ENCODE data around the gene ZFAND3.

DNA sequence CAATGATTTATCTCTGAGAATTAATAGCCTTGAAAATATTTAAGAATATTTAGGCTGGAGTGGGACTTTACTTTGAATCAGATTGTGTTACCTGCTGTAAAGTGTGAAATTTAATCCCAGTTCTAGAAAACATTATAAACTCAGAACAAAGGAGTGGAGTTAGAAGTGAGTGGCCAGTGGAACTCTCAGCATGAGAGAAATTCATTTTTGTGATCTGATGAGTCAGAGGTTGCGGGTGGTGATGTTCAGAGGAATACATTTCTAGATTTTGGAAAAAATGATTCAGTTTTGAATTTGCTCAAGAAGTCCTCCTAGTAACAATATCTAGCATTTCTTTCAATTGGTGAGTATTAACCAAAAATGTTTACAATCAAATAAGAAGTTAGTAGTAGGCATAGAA, 167.5 kb downstream of the ZFAND3 start:
- TF ChIP-seq CTCF (IDR thresholded peaks at IDR 0.05) (no peak), POLR2A (IDR thresholded peaks at IDR 0.05) (no peak), EP300 (IDR thresholded peaks at IDR 0.05) (no peak)
